Activated naive CD8-positive, alpha-beta T cell (primary cell): ENCODE measurements around the gene FAM24A.
A peak's percentile ranks its signal among the peaks of the same experiment; 100 is the strongest.
"Not testable (repeated sequence)": the region's sequence is repeated elsewhere in the genome, so short reads cannot be mapped to it uniquely, and the experiment has no call there.

ENCODE experiments used
- H3K27ac Mint-ChIP-seq: one replicate; pipeline ENCODE4 v1.8.0; 2021; ENCODE audit warnings: mixed read lengths
- H3K27me3 Mint-ChIP-seq: one replicate; pipeline ENCODE4 v1.8.0; 2021; ENCODE audit warnings: mixed read lengths
- H3K36me3 Mint-ChIP-seq: one replicate; pipeline ENCODE4 v1.8.0; 2021; ENCODE audit warnings: mixed read lengths
- H3K4me1 Mint-ChIP-seq: one replicate; pipeline ENCODE4 v1.8.0; 2021; ENCODE audit warnings: low read depth, mixed read lengths
- H3K4me3 Mint-ChIP-seq: one replicate; pipeline ENCODE4 v1.8.0; 2021; ENCODE audit warnings: mild to moderate bottlenecking, mixed read lengths
- H3K9me3 Mint-ChIP-seq: one replicate; pipeline ENCODE4 v1.8.0; 2021; ENCODE audit warnings: low read depth, mixed read lengths

FAM24A gene

GRCh38 chr10:122884166-122884565 is 26.2 kb upstream of the FAM24A start:
- Mint-ChIP-seq H3K27ac (no peak overlapping the region), H3K4me1 (peaks cover 17% of the 10 kb centered on the region), H3K4me3 (no peak overlapping the region), H3K27me3 (no peaks in the 10 kb centered on the region), H3K9me3 (no peaks in the 10 kb centered on the region), H3K36me3 (peaks cover 15% of the 10 kb centered on the region)

- no peaks in the 10 kb centered on the region for H3K27me3 Mint-ChIP-seq
- H3K4me3 Mint-ChIP-seq = no peak overlapping the region
- H3K4me1 Mint-ChIP-seq = peaks cover 3% of the 10 kb centered on the region
- no peaks in the 10 kb centered on the region for H3K9me3 Mint-ChIP-seq
- no peak overlapping the region for H3K27ac Mint-ChIP-seq
- H3K36me3 Mint-ChIP-seq = peaks cover 2% of the 10 kb centered on the region
Observed at GRCh38 chr10:122894261-122894944, 16.0 kb upstream of the FAM24A start.

- not testable (repeated sequence) for H3K4me1 Mint-ChIP-seq, H3K27ac Mint-ChIP-seq, H3K4me3 Mint-ChIP-seq, H3K36me3 Mint-ChIP-seq
- H3K27me3 Mint-ChIP-seq = peaks cover 32% of the 10 kb centered on the region
- H3K9me3 Mint-ChIP-seq = peaks cover 22% of the 10 kb centered on the region
Observed at GRCh38 chr10:122903861-122904260, 6.5 kb upstream of the FAM24A start.

GRCh38 chr10:122911889-122912484 is 1.6 kb downstream of the FAM24A start:
- Mint-ChIP-seq H3K27ac (no peak overlapping the region), H3K27me3 (peaks cover 10% of the 10 kb centered on the region), H3K36me3 (no peaks in the 10 kb centered on the region)

GRCh38 chr10:122915700-122916099 is 5.3 kb downstream of the FAM24A start:
- Mint-ChIP-seq H3K27me3 (peaks cover 6% of the 10 kb centered on the region), H3K36me3 (peaks cover 2% of the 10 kb centered on the region), H3K27ac (no peak overlapping the region), H3K4me3 (no peak overlapping the region), H3K9me3 (peaks cover 6% of the 10 kb centered on the region), H3K4me1 (no peaks in the 10 kb centered on the region)

More at GRCh38 chr10:122911889-122912484, 1.6 kb downstream of the FAM24A start:
- Mint-ChIP-seq H3K9me3 (peaks cover 6% of the 10 kb centered on the region), H3K4me3 (no peak overlapping the region), H3K4me1 (no peaks in the 10 kb centered on the region)

- H3K4me3 Mint-ChIP-seq = no peak overlapping the region
Observed at GRCh38 chr10:122930140-122930539, 19.7 kb downstream of the FAM24A start.

GRCh38 chr10:122931088-122931906 is 20.9 kb downstream of the FAM24A start:
- no peak overlapping the region for H3K4me3 Mint-ChIP-seq
- peaks cover 2% of the 10 kb centered on the region for H3K4me1 Mint-ChIP-seq
- H3K27ac Mint-ChIP-seq = no peak overlapping the region
- H3K9me3 Mint-ChIP-seq = no peaks in the 10 kb centered on the region
- H3K27me3 Mint-ChIP-seq = no peaks in the 10 kb centered on the region
- H3K36me3 Mint-ChIP-seq = peaks cover 10% of the 10 kb centered on the region

More at GRCh38 chr10:122930140-122930539, 19.7 kb downstream of the FAM24A start:
- Mint-ChIP-seq H3K4me1 (peaks cover 2% of the 10 kb centered on the region), H3K27ac (no peak overlapping the region), H3K9me3 (no peaks in the 10 kb centered on the region), H3K27me3 (no peaks in the 10 kb centered on the region), H3K36me3 (peaks cover 7% of the 10 kb centered on the region)

GRCh38 chr10:122939133-122939855 is 28.9 kb downstream of the FAM24A start:
- Mint-ChIP-seq H3K27ac (no peak overlapping the region), H3K9me3 (no peaks in the 10 kb centered on the region), H3K36me3 (peaks cover 24% of the 10 kb centered on the region), H3K4me3 (no peak overlapping the region), H3K4me1 (peaks cover 3% of the 10 kb centered on the region), H3K27me3 (no peaks in the 10 kb centered on the region)

- H3K27me3 Mint-ChIP-seq = no peaks in the 10 kb centered on the region
- H3K27ac Mint-ChIP-seq = no peak overlapping the region
- H3K4me3 Mint-ChIP-seq = no peak overlapping the region
- no peaks in the 10 kb centered on the region for H3K9me3 Mint-ChIP-seq
- H3K4me1 Mint-ChIP-seq = peaks cover 3% of the 10 kb centered on the region
- peaks cover 24% of the 10 kb centered on the region for H3K36me3 Mint-ChIP-seq
Observed at GRCh38 chr10:122939856-122940543, 29.6 kb downstream of the FAM24A start.

- H3K27ac Mint-ChIP-seq = no peak overlapping the region
- H3K4me3 Mint-ChIP-seq = no peak overlapping the region
Observed at GRCh38 chr10:122949296-122949695, 38.9 kb downstream of the FAM24A start.

GRCh38 chr10:122953902-122954730 is 43.7 kb downstream of the FAM24A start, which contains the start of gene C10orf88:
Gene C10orf88 (minus strand): TSS chr10:122954227. CDS start chr10:122954178, 49 bp downstream.
- no peaks in the 10 kb centered on the region for H3K27me3 Mint-ChIP-seq
- H3K4me1 Mint-ChIP-seq = peaks cover 28% of the 10 kb centered on the region
- H3K27ac Mint-ChIP-seq = peak within 1 kb of the TSS; percentile 82
- peak within 1 kb of the TSS; percentile 92 for H3K4me3 Mint-ChIP-seq
- H3K36me3 Mint-ChIP-seq = peaks cover 3% of the 10 kb centered on the region
- no peaks in the 10 kb centered on the region for H3K9me3 Mint-ChIP-seq

More at GRCh38 chr10:122949296-122949695, 38.9 kb downstream of the FAM24A start:
- no peaks in the 10 kb centered on the region for H3K27me3 Mint-ChIP-seq
- no peaks in the 10 kb centered on the region for H3K9me3 Mint-ChIP-seq
- peaks cover 9% of the 10 kb centered on the region for H3K36me3 Mint-ChIP-seq
- H3K4me1 Mint-ChIP-seq = peaks cover 25% of the 10 kb centered on the region

GRCh38 chr10:122954731-122955050 is 44.3 kb downstream of the FAM24A start:
- H3K36me3 Mint-ChIP-seq = peaks cover 3% of the 10 kb centered on the region
- peak overlapping the region; percentile 38 for H3K4me3 Mint-ChIP-seq
- H3K4me1 Mint-ChIP-seq = peaks cover 25% of the 10 kb centered on the region
- H3K9me3 Mint-ChIP-seq = no peaks in the 10 kb centered on the region
- H3K27ac Mint-ChIP-seq = no peak overlapping the region
- H3K27me3 Mint-ChIP-seq = no peaks in the 10 kb centered on the region

- Mint-ChIP-seq H3K4me3 (no peak overlapping the region), H3K36me3 (peaks cover 3% of the 10 kb centered on the region), H3K27me3 (peaks cover 1% of the 10 kb centered on the region), H3K9me3 (no peaks in the 10 kb centered on the region), H3K27ac (no peak overlapping the region), H3K4me1 (peaks cover 19% of the 10 kb centered on the region)
Observed at GRCh38 chr10:122955892-122956291, 45.5 kb downstream of the FAM24A start.
